Measurements from ENCODE around the gene DCUN1D5. TPM values are rescaled to one million over a fixed set of nuclear protein-coding genes. Genes with fewer than 3 reads are reported as not detected.
A peak's percentile ranks its signal among the peaks of the same experiment; 100 is the strongest.

DCUN1D5 gene
- total and polyA plus RNA-seq, 7 experiments from 2014 or later: 12.2 to 28.5 (median 14.8) TPM

DNA sequence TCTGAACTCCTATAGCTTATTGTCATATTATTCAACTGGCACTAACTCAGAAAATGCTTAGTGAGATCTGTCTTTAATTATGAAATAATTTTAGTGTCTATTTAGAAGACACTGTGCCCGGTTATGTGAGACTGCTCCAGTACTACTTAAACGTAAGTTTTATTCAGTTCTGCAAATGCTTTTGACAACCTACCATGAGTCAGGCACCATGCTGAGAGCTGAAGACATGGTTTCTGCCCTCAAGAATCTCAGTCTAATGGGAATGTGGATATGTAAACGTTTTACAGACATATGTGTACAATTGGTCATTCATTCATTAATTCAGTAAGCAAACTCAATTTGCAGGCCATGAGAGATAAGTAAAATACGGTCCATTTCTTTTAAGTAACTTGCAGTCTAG, 40.0 kb downstream of the DCUN1D5 start:
- H3K27ac Mint-ChIP-seq: peak overlapping the region in 1 of 9 donors; percentile 50
- no peaks in the 10 kb centered on the region for H3K9me3 ChIP-seq (ENCODE audit: control insufficient read depth in 2 of 3, low read length in 3 of 3)
- peaks cover 0 to 7% (median 0%) of the 10 kb centered on the region in 5 donors for H3K36me3 Mint-ChIP-seq
- ATAC-seq (no peak), DNase-seq (no peak)
- intact Hi-C loops (cut with micrococcal nuclease): loop anchor here in 1 of 2 donors (10.0 kb wide), 1 partner anchor 137 kb away; no protein-coding TSS in a partner anchor
- no peak overlapping the region for H3K27ac ChIP-seq (ENCODE audit: low read depth, low read length)
- no peaks in the 10 kb centered on the region for H3K27me3 ChIP-seq (ENCODE audit: control insufficient read depth in 2 of 2, insufficient read depth in 2 of 2, low read length in 2 of 2)
- peaks cover 0 to 7% (median 0%) of the 10 kb centered on the region in 5 donors for H3K27me3 Mint-ChIP-seq
- no peak overlapping the region for H3K4me3 Mint-ChIP-seq
- H3K9me3 Mint-ChIP-seq: peaks cover 0 to 6% (median 0%) of the 10 kb centered on the region in 11 donors
- no peaks in the 10 kb centered on the region for H3K4me1 Mint-ChIP-seq
- POLR2A ChIA-PET: no interaction called here
- H3K4me1 ChIP-seq (ENCODE audit: control insufficient read depth in 2 of 2, insufficient read depth in 2 of 2, low read length in 2 of 2): no peaks in the 10 kb centered on the region
- H3K4me3 ChIP-seq (ENCODE audit: low read length): no peak overlapping the region
- no peaks in the 10 kb centered on the region for H3K36me3 ChIP-seq (ENCODE audit: control insufficient read depth in 2 of 3, insufficient read depth in 3 of 3, low read length in 3 of 3)
- CTCF ChIA-PET: interaction anchor here (0.6 kb wide), 1 partner anchor 15 kb away, joined by 3 read pairs; no protein-coding TSS in a partner anchor

DNA sequence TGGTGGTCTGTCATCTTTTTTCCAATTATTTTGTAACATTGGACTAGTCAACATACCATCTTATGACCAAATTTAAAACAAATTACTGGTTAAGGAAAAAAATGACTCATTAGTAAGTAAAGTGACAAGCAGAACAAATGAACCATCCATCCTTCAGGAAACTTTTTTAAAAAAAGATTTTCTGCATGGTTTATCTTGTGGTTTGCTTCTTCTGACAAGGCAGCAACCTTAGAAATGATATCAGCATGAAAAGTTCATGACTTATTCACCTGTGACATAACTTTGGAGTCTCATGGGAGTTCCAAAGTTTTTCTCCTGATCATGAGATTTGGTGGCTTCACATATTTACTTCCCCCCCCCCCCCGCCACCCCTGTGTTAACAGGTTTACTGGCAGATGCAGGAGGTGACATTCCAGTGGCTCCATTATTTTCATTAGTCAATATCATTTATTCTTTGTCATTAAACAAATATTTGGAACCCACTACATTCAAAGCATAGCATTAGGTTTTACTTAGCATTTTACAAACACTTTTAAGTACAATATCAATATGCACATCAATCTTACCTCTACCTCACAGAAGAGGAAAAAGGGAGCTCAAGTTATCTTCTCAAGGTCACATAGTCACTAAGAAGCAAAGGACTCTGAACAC, 40.7 kb downstream of the DCUN1D5 start:
- ATAC-seq (no peak), DNase-seq (no peak)
- intact Hi-C loops (cut with micrococcal nuclease): loop anchor here in 1 of 2 donors (10.0 kb wide), 1 partner anchor 136 kb away; no protein-coding TSS in a partner anchor
- Mint-ChIP-seq H3K4me1 (no peaks in the 10 kb centered on the region), H3K27me3 (peaks cover 0 to 9% (median 3%) of the 10 kb centered on the region in 5 donors), H3K27ac (no peak overlapping the region), H3K4me3 (no peak overlapping the region), H3K36me3 (peaks cover 0 to 7% (median 0%) of the 10 kb centered on the region in 5 donors), H3K9me3 (peaks cover 0 to 6% (median 0%) of the 10 kb centered on the region in 11 donors)
- H3K36me3 ChIP-seq (ENCODE audit: control insufficient read depth in 2 of 3, insufficient read depth in 3 of 3, low read length in 3 of 3): no peaks in the 10 kb centered on the region
- H3K27me3 ChIP-seq (ENCODE audit: control insufficient read depth in 2 of 2, insufficient read depth in 2 of 2, low read length in 2 of 2): no peaks in the 10 kb centered on the region
- no peaks in the 10 kb centered on the region for H3K9me3 ChIP-seq (ENCODE audit: control insufficient read depth in 2 of 3, low read length in 3 of 3)
- POLR2A ChIA-PET: no interaction called here
- H3K27ac ChIP-seq (ENCODE audit: low read depth, low read length): no peak overlapping the region
- CTCF ChIA-PET: interaction anchor here (0.6 kb wide), 1 partner anchor 14 kb away, joined by 3 read pairs; no protein-coding TSS in a partner anchor
- H3K4me3 ChIP-seq (ENCODE audit: low read length): no peak overlapping the region
- no peaks in the 10 kb centered on the region for H3K4me1 ChIP-seq (ENCODE audit: control insufficient read depth in 2 of 2, insufficient read depth in 2 of 2, low read length in 2 of 2)

DNA sequence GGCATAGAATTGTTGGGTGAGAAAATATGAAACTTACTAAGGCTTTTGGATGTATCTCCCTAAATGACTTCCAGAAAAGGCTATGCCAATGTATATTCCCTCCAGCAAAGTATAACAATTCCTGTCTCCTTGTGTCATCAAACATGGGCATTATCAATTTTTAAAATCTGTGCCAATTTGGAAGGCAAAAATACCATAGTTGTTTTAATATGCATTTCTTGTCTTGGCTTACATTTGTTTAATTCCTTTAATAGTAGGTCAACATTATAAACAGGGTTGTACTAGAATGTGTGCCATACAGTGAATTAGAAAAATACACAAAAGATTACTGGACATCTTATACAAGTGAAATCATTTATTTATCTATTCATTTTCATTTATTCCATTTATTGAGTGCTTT, 41.6 kb downstream of the DCUN1D5 start:
- no peak overlapping the region for H3K4me3 ChIP-seq (ENCODE audit: low read length)
- H3K4me1 ChIP-seq (ENCODE audit: control insufficient read depth in 2 of 2, insufficient read depth in 2 of 2, low read length in 2 of 2): no peaks in the 10 kb centered on the region
- Mint-ChIP-seq H3K36me3 (peaks cover 0 to 7% (median 0%) of the 10 kb centered on the region in 5 donors), H3K4me3 (no peak overlapping the region), H3K27ac (no peak overlapping the region), H3K4me1 (no peaks in the 10 kb centered on the region), H3K9me3 (peaks cover 0 to 6% (median 0%) of the 10 kb centered on the region in 11 donors), H3K27me3 (peaks cover 0 to 10% (median 4%) of the 10 kb centered on the region in 5 donors)
- no peaks in the 10 kb centered on the region for H3K27me3 ChIP-seq (ENCODE audit: control insufficient read depth in 2 of 2, insufficient read depth in 2 of 2, low read length in 2 of 2)
- no peak overlapping the region for H3K27ac ChIP-seq (ENCODE audit: low read depth, low read length)
- DNase-seq (no peak), ATAC-seq (no peak)
- ChIA-PET POLR2A (no interaction called here), CTCF (no interaction called here)
- H3K36me3 ChIP-seq (ENCODE audit: control insufficient read depth in 2 of 3, insufficient read depth in 3 of 3, low read length in 3 of 3): no peaks in the 10 kb centered on the region
- H3K9me3 ChIP-seq (ENCODE audit: control insufficient read depth in 2 of 3, low read length in 3 of 3): no peaks in the 10 kb centered on the region
- intact Hi-C loops (cut with micrococcal nuclease): loop anchor here in 1 of 2 donors (10.0 kb wide), 1 partner anchor 136 kb away; no protein-coding TSS in a partner anchor

DNA sequence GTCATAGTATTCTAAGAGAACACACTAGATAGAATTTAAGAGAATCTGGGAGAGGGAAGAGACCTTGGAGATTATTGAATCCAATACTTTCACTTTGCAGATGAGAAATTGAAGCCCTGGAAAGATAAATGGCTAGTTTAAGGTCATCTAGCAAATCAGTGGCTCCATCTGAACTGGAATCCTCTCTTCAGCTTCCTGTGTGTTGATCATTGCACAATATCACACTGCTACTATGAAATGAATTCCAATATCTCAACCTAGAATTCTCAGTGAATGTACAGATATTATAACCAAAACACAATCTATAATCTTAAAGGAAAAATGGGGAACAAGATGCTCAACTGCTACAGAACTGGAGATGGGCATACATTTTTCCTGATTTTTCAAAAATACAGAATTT, 44.1 kb downstream of the DCUN1D5 start:
- Mint-ChIP-seq H3K4me1 (no peaks in the 10 kb centered on the region), H3K36me3 (peaks cover 0 to 10% (median 0%) of the 10 kb centered on the region in 5 donors), H3K27ac (no peak overlapping the region), H3K9me3 (peaks cover 0 to 6% (median 0%) of the 10 kb centered on the region in 11 donors), H3K27me3 (peaks cover 0 to 14% (median 10%) of the 10 kb centered on the region in 5 donors), H3K4me3 (no peak overlapping the region)
- intact Hi-C loops (cut with micrococcal nuclease): no loop called here
- ATAC-seq (no peak), DNase-seq (no peak)
- CTCF ChIA-PET: no interaction called here
- H3K4me1 ChIP-seq (ENCODE audit: control insufficient read depth in 2 of 2, insufficient read depth in 2 of 2, low read length in 2 of 2): no peaks in the 10 kb centered on the region
- no peak overlapping the region for H3K27ac ChIP-seq (ENCODE audit: low read depth, low read length)
- no peaks in the 10 kb centered on the region for H3K9me3 ChIP-seq (ENCODE audit: control insufficient read depth in 2 of 3, low read length in 3 of 3)
- no peak overlapping the region for H3K4me3 ChIP-seq (ENCODE audit: low read length)
- POLR2A ChIA-PET: no interaction called here
- no peaks in the 10 kb centered on the region for H3K36me3 ChIP-seq (ENCODE audit: control insufficient read depth in 2 of 3, insufficient read depth in 3 of 3, low read length in 3 of 3)
- no peaks in the 10 kb centered on the region for H3K27me3 ChIP-seq (ENCODE audit: control insufficient read depth in 2 of 2, insufficient read depth in 2 of 2, low read length in 2 of 2)

DNA sequence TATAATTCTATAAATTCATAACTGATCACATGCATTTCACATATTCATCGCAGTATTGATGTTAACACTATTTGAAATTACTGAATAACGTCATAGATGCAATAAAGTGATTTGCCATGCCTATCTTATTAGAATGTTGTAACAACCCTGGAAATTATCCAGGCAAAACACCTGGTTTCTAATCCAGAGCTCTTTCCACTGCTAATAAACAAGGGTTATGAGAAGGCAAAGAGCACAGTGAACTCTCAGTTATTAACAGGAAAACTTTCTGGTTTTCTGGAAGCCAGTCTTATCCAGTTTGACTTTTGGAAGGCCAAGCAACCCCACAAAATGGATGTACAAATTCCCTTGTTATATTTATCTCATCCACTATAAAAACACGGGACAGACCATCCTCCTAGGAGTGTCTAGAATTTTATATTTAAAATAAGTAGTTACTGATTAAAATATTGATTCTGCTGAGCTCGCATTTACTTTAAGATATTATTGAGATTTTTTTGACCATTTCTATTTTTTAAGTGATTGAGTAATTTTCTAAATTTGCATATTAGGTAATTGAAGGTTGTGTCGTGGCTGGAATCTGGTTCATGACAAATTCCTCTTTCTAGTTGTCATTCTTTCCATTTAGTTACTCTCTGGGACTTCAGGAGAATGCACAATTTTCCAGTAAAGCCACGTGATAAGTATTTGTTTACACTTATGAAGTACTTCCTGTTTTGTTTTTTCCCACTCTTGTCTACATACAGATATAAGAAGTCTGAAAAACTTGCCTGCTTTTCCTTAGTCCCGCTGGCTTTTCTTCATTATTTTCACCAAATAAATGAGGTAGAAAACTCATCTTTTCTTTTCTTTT, 47.9 kb downstream of the DCUN1D5 start:
- H3K4me3 ChIP-seq (ENCODE audit: low read length): no peak overlapping the region
- H3K4me1 ChIP-seq (ENCODE audit: control insufficient read depth in 2 of 2, insufficient read depth in 2 of 2, low read length in 2 of 2): no peaks in the 10 kb centered on the region
- ChIA-PET POLR2A (no interaction called here), CTCF (no interaction called here)
- no peak overlapping the region for H3K27ac ChIP-seq (ENCODE audit: low read depth, low read length)
- intact Hi-C loops (cut with micrococcal nuclease): no loop called here
- no peaks in the 10 kb centered on the region for H3K9me3 Mint-ChIP-seq
- peaks cover 6 to 17% (median 11%) of the 10 kb centered on the region in 5 donors for H3K27me3 Mint-ChIP-seq
- H3K36me3 Mint-ChIP-seq: peaks cover 0 to 3% (median 0%) of the 10 kb centered on the region in 5 donors
- no peak for ATAC-seq
- H3K36me3 ChIP-seq (ENCODE audit: control insufficient read depth in 2 of 3, insufficient read depth in 3 of 3, low read length in 3 of 3): no peaks in the 10 kb centered on the region
- DNase-seq: no peak
- H3K4me3 Mint-ChIP-seq: no peak overlapping the region
- H3K9me3 ChIP-seq (ENCODE audit: control insufficient read depth in 2 of 3, low read length in 3 of 3): no peaks in the 10 kb centered on the region
- no peaks in the 10 kb centered on the region for H3K4me1 Mint-ChIP-seq
- H3K27me3 ChIP-seq (ENCODE audit: control insufficient read depth in 2 of 2, insufficient read depth in 2 of 2, low read length in 2 of 2): no peaks in the 10 kb centered on the region
- H3K27ac Mint-ChIP-seq: no peak overlapping the region

DNA sequence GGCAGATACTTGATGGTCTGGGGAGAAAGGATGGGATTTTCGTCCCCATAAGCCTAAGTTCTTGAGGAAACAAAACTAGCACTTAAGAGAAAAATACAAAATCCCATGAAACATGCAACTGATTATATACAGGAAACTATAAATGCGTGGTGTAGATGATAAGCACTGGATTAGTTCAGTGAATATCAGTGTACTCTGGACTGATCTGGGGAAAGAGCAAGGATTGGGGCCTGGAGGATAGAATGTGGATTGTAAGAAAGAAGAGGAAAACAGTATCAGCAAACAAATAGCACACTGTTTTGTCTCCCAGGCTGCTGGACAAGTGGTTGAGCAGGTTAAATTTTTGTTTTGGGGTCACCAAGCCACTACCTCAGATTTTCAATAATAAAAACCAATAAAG, 49.8 kb downstream of the DCUN1D5 start:
- peaks cover 0 to 3% (median 0%) of the 10 kb centered on the region in 5 donors for H3K36me3 Mint-ChIP-seq
- no peaks in the 10 kb centered on the region for H3K4me1 ChIP-seq (ENCODE audit: control insufficient read depth in 2 of 2, insufficient read depth in 2 of 2, low read length in 2 of 2)
- no peak overlapping the region for H3K4me3 ChIP-seq (ENCODE audit: low read length)
- DNase-seq (no peak), ATAC-seq (no peak)
- H3K9me3 ChIP-seq (ENCODE audit: control insufficient read depth in 2 of 3, low read length in 3 of 3): no peaks in the 10 kb centered on the region
- no peaks in the 10 kb centered on the region for H3K4me1 Mint-ChIP-seq
- H3K27ac ChIP-seq (ENCODE audit: low read depth, low read length): no peak overlapping the region
- H3K9me3 Mint-ChIP-seq: no peaks in the 10 kb centered on the region
- ChIA-PET POLR2A (no interaction called here), CTCF (no interaction called here)
- H3K27ac Mint-ChIP-seq: no peak overlapping the region
- peaks cover 6 to 17% (median 9%) of the 10 kb centered on the region in 5 donors for H3K27me3 Mint-ChIP-seq
- no peaks in the 10 kb centered on the region for H3K27me3 ChIP-seq (ENCODE audit: control insufficient read depth in 2 of 2, insufficient read depth in 2 of 2, low read length in 2 of 2)
- H3K36me3 ChIP-seq (ENCODE audit: control insufficient read depth in 2 of 3, insufficient read depth in 3 of 3, low read length in 3 of 3): no peaks in the 10 kb centered on the region
- intact Hi-C loops (cut with micrococcal nuclease): no loop called here
- no peak overlapping the region for H3K4me3 Mint-ChIP-seq
